IgD-negative memory B cell (primary cell): Measurements from ENCODE around the gene CNPY1. TPM values are rescaled to one million over a fixed set of nuclear protein-coding genes. Genes with fewer than 3 reads are reported as not detected.

Experiments
- H3K27ac Mint-ChIP-seq, 3 donors: one replicate each; pipeline ENCODE4 v1.8.0; 2020 to 2022; ENCODE audit warnings: mild to moderate bottlenecking in 3 of 3, mixed read lengths in 3 of 3, moderate library complexity in 1 of 3
- H3K27me3 Mint-ChIP-seq: one replicate; pipeline ENCODE4 v1.8.0; 2021; ENCODE audit warnings: mixed read lengths
- H3K36me3 Mint-ChIP-seq: one replicate; pipeline ENCODE4 v1.8.0; 2020; ENCODE audit warnings: mild to moderate bottlenecking, mixed read lengths
- H3K4me1 Mint-ChIP-seq, 3 donors: one replicate each; pipeline ENCODE4 v1.8.0; 2020 to 2022; ENCODE audit warnings: mixed read lengths in 3 of 3, mild to moderate bottlenecking in 1 of 3
- H3K4me3 Mint-ChIP-seq, 4 donors: one replicate each; pipeline ENCODE4 v1.8.0; 2020 to 2022; ENCODE audit warnings: mild to moderate bottlenecking in 4 of 4, mixed read lengths in 4 of 4, moderate library complexity in 3 of 4
- H3K9me3 Mint-ChIP-seq, 3 donors: one replicate each; pipeline ENCODE4 v1.8.0; 2020 to 2021; ENCODE audit warnings: mixed read lengths in 3 of 3, mild to moderate bottlenecking in 1 of 3
- polyA plus RNA-seq: library from polyadenylated mRNA; unstranded; fragments of 300-500 nt; fragmentation: Illumina TruSeq; gene quantifications from one replicate; pipeline ENCODE4 v1.2.3, GENCODE V29; 2021

Gene CNPY1
- polyA plus RNA-seq, 1 donor from 2014 or later = not detected

GRCh38 chr7:155556763-155557162, 10.4 kb upstream of the CNPY1 start:
- Mint-ChIP-seq H3K4me3 (no peak overlapping the region), H3K4me1 (no peaks in the 10 kb centered on the region), H3K9me3 (peaks cover 4 to 7% (median 4%) of the 10 kb centered on the region in 3 donors), H3K27me3 (peaks cover 7% of the 10 kb centered on the region), H3K36me3 (no peaks in the 10 kb centered on the region), H3K27ac (no peak overlapping the region)

- H3K36me3 Mint-ChIP-seq = no peaks in the 10 kb centered on the region
- H3K27me3 Mint-ChIP-seq = peaks cover 7% of the 10 kb centered on the region
These were observed 8.8 kb upstream of the CNPY1 start for GRCh38 chr7:155555116-155555695.

GRCh38 chr7:155553871-155554270, 7.5 kb upstream of the CNPY1 start:
- peaks cover 5% of the 10 kb centered on the region for H3K27me3 Mint-ChIP-seq

More at GRCh38 chr7:155555116-155555695, 8.8 kb upstream of the CNPY1 start:
- Mint-ChIP-seq H3K27ac (no peak overlapping the region), H3K4me1 (no peaks in the 10 kb centered on the region), H3K4me3 (no peak overlapping the region), H3K9me3 (peaks cover 4 to 7% (median 4%) of the 10 kb centered on the region in 3 donors)

GRCh38 chr7:155551785-155552611, 5.6 kb upstream of the CNPY1 start:
- Mint-ChIP-seq H3K36me3 (no peaks in the 10 kb centered on the region), H3K27ac (no peak overlapping the region), H3K9me3 (peaks cover 2 to 7% (median 4%) of the 10 kb centered on the region in 3 donors), H3K4me3 (no peak overlapping the region), H3K4me1 (no peaks in the 10 kb centered on the region), H3K27me3 (peaks cover 4% of the 10 kb centered on the region)

More at GRCh38 chr7:155553871-155554270, 7.5 kb upstream of the CNPY1 start:
- Mint-ChIP-seq H3K27ac (no peak overlapping the region), H3K4me3 (no peak overlapping the region), H3K4me1 (no peaks in the 10 kb centered on the region), H3K36me3 (no peaks in the 10 kb centered on the region), H3K9me3 (peaks cover 4 to 7% (median 4%) of the 10 kb centered on the region in 3 donors)

- Mint-ChIP-seq H3K4me3 (no peak overlapping the region), H3K4me1 (no peaks in the 10 kb centered on the region), H3K36me3 (no peaks in the 10 kb centered on the region), H3K27ac (no peak overlapping the region), H3K9me3 (peaks cover 2 to 7% (median 4%) of the 10 kb centered on the region in 3 donors), H3K27me3 (peaks cover 4% of the 10 kb centered on the region)
These were observed 4.6 kb upstream of the CNPY1 start for GRCh38 chr7:155550916-155551315.

GRCh38 chr7:155549226-155549625, 2.9 kb upstream of the CNPY1 start:
- H3K4me1 Mint-ChIP-seq = no peaks in the 10 kb centered on the region
- peaks cover 2 to 3% (median 3%) of the 10 kb centered on the region in 3 donors for H3K9me3 Mint-ChIP-seq
- no peaks in the 10 kb centered on the region for H3K36me3 Mint-ChIP-seq
- no peak overlapping the region for H3K4me3 Mint-ChIP-seq
- peaks cover 3% of the 10 kb centered on the region for H3K27me3 Mint-ChIP-seq
- H3K27ac Mint-ChIP-seq = no peak overlapping the region

- Mint-ChIP-seq H3K9me3 (no peaks in the 10 kb centered on the region), H3K27me3 (peaks cover 5% of the 10 kb centered on the region), H3K27ac (no peak overlapping the region), H3K4me1 (no peaks in the 10 kb centered on the region), H3K4me3 (no peak overlapping the region), H3K36me3 (no peaks in the 10 kb centered on the region)
These were observed 917 bp upstream of the CNPY1 start for GRCh38 chr7:155547161-155547791.

- H3K4me1 Mint-ChIP-seq = no peaks in the 10 kb centered on the region
- no peak overlapping the region for H3K4me3 Mint-ChIP-seq
- no peak overlapping the region for H3K27ac Mint-ChIP-seq
- no peaks in the 10 kb centered on the region for H3K36me3 Mint-ChIP-seq
- peaks cover 8% of the 10 kb centered on the region for H3K27me3 Mint-ChIP-seq
- no peaks in the 10 kb centered on the region for H3K9me3 Mint-ChIP-seq
These were observed 1.0 kb downstream of the CNPY1 start for GRCh38 chr7:155545348-155545747.

- H3K27me3 Mint-ChIP-seq = peaks cover 8% of the 10 kb centered on the region
- no peaks in the 10 kb centered on the region for H3K9me3 Mint-ChIP-seq
- H3K36me3 Mint-ChIP-seq = no peaks in the 10 kb centered on the region
- no peak overlapping the region for H3K4me3 Mint-ChIP-seq
- H3K4me1 Mint-ChIP-seq = no peaks in the 10 kb centered on the region
- H3K27ac Mint-ChIP-seq = no peak overlapping the region
These were observed 1.9 kb downstream of the CNPY1 start for GRCh38 chr7:155544485-155544884.

- Mint-ChIP-seq H3K27me3 (peaks cover 8% of the 10 kb centered on the region), H3K9me3 (no peaks in the 10 kb centered on the region), H3K4me1 (no peaks in the 10 kb centered on the region), H3K36me3 (no peaks in the 10 kb centered on the region), H3K4me3 (no peak overlapping the region), H3K27ac (no peak overlapping the region)
These were observed 2.4 kb downstream of the CNPY1 start for GRCh38 chr7:155543926-155544325.

- Mint-ChIP-seq H3K9me3 (no peaks in the 10 kb centered on the region), H3K27ac (no peak overlapping the region), H3K36me3 (no peaks in the 10 kb centered on the region), H3K4me3 (no peak overlapping the region), H3K4me1 (no peaks in the 10 kb centered on the region), H3K27me3 (peaks cover 6% of the 10 kb centered on the region)
These were observed 3.1 kb downstream of the CNPY1 start for GRCh38 chr7:155543011-155543876.

- no peaks in the 10 kb centered on the region for H3K4me1 Mint-ChIP-seq
- H3K9me3 Mint-ChIP-seq = no peaks in the 10 kb centered on the region
- H3K4me3 Mint-ChIP-seq = no peak overlapping the region
- H3K36me3 Mint-ChIP-seq = no peaks in the 10 kb centered on the region
- peaks cover 6% of the 10 kb centered on the region for H3K27me3 Mint-ChIP-seq
- H3K27ac Mint-ChIP-seq = no peak overlapping the region
These were observed 4.2 kb downstream of the CNPY1 start for GRCh38 chr7:155541986-155542675.

GRCh38 chr7:155540553-155540952, 5.8 kb downstream of the CNPY1 start:
- Mint-ChIP-seq H3K9me3 (no peaks in the 10 kb centered on the region), H3K4me1 (no peaks in the 10 kb centered on the region), H3K4me3 (no peak overlapping the region), H3K27me3 (peaks cover 19% of the 10 kb centered on the region), H3K36me3 (no peaks in the 10 kb centered on the region), H3K27ac (no peak overlapping the region)

- H3K9me3 Mint-ChIP-seq = no peaks in the 10 kb centered on the region
- H3K4me3 Mint-ChIP-seq = no peak overlapping the region
- H3K36me3 Mint-ChIP-seq = no peaks in the 10 kb centered on the region
- peaks cover 4 to 9% (median 5%) of the 10 kb centered on the region in 3 donors for H3K4me1 Mint-ChIP-seq
- H3K27me3 Mint-ChIP-seq = peaks cover 27% of the 10 kb centered on the region
- no peak overlapping the region for H3K27ac Mint-ChIP-seq
These were observed 8.1 kb downstream of the CNPY1 start for GRCh38 chr7:155538293-155538692.
